Hepatocyte (in vitro differentiated cells): ENCODE data around the gene WDPCP.

Source experiments
- CTCF ChIP-seq: fragments of 200-600 bp; sonication (generic); IDR thresholded peaks from 2 replicates; pipeline ENCODE4 v1.5.1; 2016; ENCODE audit warnings: antibody characterized with exemption, mild to moderate bottlenecking; ENCODE audit not compliant: poor library complexity
- EZH2 ChIP-seq: fragments of 200-600 bp; sonication (generic); IDR thresholded peaks from 2 replicates; pipeline ENCODE4 v1.6.1; 2016; ENCODE audit warnings: antibody characterized with exemption, mild to moderate bottlenecking, borderline replicate concordance

- TF ChIP-seq CTCF (no peak), EZH2 (no peak)
Measured at GRCh38 chr2:63440612-63441011, 147.7 kb downstream of the WDPCP start.
